Adrenal gland (tissue), 5 donors: ENCODE data around the gene WDR13.

Source experiments
- CTCF ChIP-seq, 6 experiments: fragments of 450-650 bp in 4 of 6; fragments of 200-600 bp in 2 of 6; sonication (generic) in 1 of 6; IDR thresholded peaks; 1 replicate in 5 of 6; 2 replicates in 1 of 6; pipeline versions ENCODE4 v1.5.1 to v1.8.0; 2016 to 2021; ENCODE audit warnings: antibody characterized with exemption in 6 of 6, mild to moderate bottlenecking in 2 of 6, moderate library complexity in 1 of 6
- POLR2A ChIP-seq, 2 donors: fragments of 450-650 bp; IDR thresholded peaks; one replicate each; pipeline ENCODE4 v1.6.1; 2017; ENCODE audit warnings: antibody characterized with exemption in 2 of 2, mild to moderate bottlenecking in 2 of 2, moderate library complexity in 1 of 2
- donor health status: DM: no; HTN: no; CAD: no.

- TF ChIP-seq CTCF (IDR thresholded peaks at IDR 0.05) = no peak
- TF ChIP-seq POLR2A (IDR thresholded peaks at IDR 0.05) = no peak
Measured at GRCh38 chrX:48575642-48576041, 21.6 kb upstream of the WDR13 start.
